B cell (primary cell): ENCODE data around the gene ABCD3.

Source experiments
- EZH2 ChIP-seq: IDR thresholded peaks from 2 replicates; pipeline ENCODE4 v1.6.1; 2012; ENCODE audit warnings: borderline replicate concordance, low read depth, mild to moderate bottlenecking, moderate library complexity, low read length; ENCODE audit not compliant: insufficient read depth, poor library complexity, severe bottlenecking
- TF ChIP-seq, protein P1 (sequence below): fragments of 200-600 bp; IDR thresholded peaks from one replicate; pipeline ENCODE4 v1.8.0; 2022; ENCODE audit warnings: antibody characterized with exemption, mild to moderate bottlenecking

DNA sequence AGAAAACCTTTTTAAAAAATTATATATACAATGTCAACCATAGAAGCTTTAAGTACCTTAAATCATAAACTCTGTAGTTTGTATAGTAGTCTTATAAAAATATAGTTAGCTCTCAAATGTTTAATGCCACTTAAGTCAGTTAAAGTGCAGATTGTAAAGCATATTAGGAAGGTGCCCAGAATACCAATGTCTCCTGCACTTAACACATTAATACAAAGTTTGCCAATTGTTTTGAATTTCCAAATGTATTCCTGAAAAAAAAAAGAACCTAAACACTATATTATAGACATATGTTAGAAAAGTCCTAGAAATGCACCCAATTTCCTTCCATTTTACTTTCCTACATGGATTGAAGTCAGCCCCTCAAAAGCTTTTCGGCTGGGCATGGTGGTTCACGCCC lies 111.2 kb downstream of the ABCD3 start:
- TF ChIP-seq, protein P1, sequence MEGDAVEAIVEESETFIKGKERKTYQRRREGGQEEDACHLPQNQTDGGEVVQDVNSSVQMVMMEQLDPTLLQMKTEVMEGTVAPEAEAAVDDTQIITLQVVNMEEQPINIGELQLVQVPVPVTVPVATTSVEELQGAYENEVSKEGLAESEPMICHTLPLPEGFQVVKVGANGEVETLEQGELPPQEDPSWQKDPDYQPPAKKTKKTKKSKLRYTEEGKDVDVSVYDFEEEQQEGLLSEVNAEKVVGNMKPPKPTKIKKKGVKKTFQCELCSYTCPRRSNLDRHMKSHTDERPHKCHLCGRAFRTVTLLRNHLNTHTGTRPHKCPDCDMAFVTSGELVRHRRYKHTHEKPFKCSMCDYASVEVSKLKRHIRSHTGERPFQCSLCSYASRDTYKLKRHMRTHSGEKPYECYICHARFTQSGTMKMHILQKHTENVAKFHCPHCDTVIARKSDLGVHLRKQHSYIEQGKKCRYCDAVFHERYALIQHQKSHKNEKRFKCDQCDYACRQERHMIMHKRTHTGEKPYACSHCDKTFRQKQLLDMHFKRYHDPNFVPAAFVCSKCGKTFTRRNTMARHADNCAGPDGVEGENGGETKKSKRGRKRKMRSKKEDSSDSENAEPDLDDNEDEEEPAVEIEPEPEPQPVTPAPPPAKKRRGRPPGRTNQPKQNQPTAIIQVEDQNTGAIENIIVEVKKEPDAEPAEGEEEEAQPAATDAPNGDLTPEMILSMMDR: no peak
- no peak for TF ChIP-seq EZH2
